Trophoblast cell (in vitro differentiated cells and primary cell): Measurements from ENCODE around the gene HPSE2.

Experiments
- DNase-seq, 2 donors: peaks; one replicate each; pipeline ENCODE4 v3.0.0-alpha.2; 2016
- H2AFZ ChIP-seq: 2 replicates; pipeline ENCODE4 v1.6.1; 2013; ENCODE audit warnings: low read length, moderate library complexity, mild to moderate bottlenecking; ENCODE audit not compliant: insufficient read depth, poor library complexity
- H2AK5ac ChIP-seq: 2 replicates; pipeline ENCODE4 v1.6.1; 2013; ENCODE audit warnings: mild to moderate bottlenecking, low read length
- H2BK120ac ChIP-seq: 2 replicates; pipeline ENCODE4 v1.6.1; 2013; ENCODE audit warnings: low read length, mild to moderate bottlenecking, moderate library complexity; ENCODE audit not compliant: insufficient read depth, poor library complexity
- H2BK12ac ChIP-seq: 2 replicates; pipeline ENCODE4 v1.6.1; 2013; ENCODE audit warnings: mild to moderate bottlenecking, low read length, moderate library complexity
- H2BK5ac ChIP-seq: 2 replicates; pipeline ENCODE4 v1.6.1; 2013; ENCODE audit warnings: low read length, low read depth, moderate library complexity, mild to moderate bottlenecking; ENCODE audit not compliant: poor library complexity
- H3K14ac ChIP-seq: 2 replicates; pipeline ENCODE4 v1.6.1; 2013; ENCODE audit warnings: mild to moderate bottlenecking, low read length
- H3K18ac ChIP-seq: 2 replicates; pipeline ENCODE4 v1.6.1; 2013; ENCODE audit warnings: mild to moderate bottlenecking, low read length
- H3K23ac ChIP-seq: 2 replicates; pipeline ENCODE4 v1.6.1; 2013; ENCODE audit warnings: low read length
- H3K27ac ChIP-seq: 2 replicates; pipeline ENCODE4 v1.5.1; 2013; ENCODE audit warnings: low read depth, mild to moderate bottlenecking, inconsistent platforms, low read length, moderate library complexity
- H3K27me3 ChIP-seq: 2 replicates; pipeline ENCODE4 v1.6.1; 2013; ENCODE audit warnings: inconsistent platforms, mild to moderate bottlenecking, low read length, moderate library complexity; ENCODE audit not compliant: insufficient read depth
- H3K36me3 ChIP-seq, 2 experiments: 1 replicate in 1 of 2; 2 replicates in 1 of 2; pipeline ENCODE4 v1.6.1; 2013; ENCODE audit warnings: low read length in 2 of 2, mild to moderate bottlenecking in 2 of 2, moderate library complexity in 1 of 2; ENCODE audit not compliant: insufficient read depth in 2 of 2, control insufficient read depth in 1 of 2
- H3K4ac ChIP-seq: 2 replicates; pipeline ENCODE4 v1.6.1; 2013; ENCODE audit warnings: low read depth, mild to moderate bottlenecking, low read length, moderate library complexity
- H3K4me1 ChIP-seq, 2 experiments: 1 replicate in 1 of 2; 2 replicates in 1 of 2; pipeline ENCODE4 v1.6.1; 2013; ENCODE audit warnings: low read length in 2 of 2, mild to moderate bottlenecking in 2 of 2, moderate library complexity in 1 of 2; ENCODE audit not compliant: insufficient read depth in 2 of 2, control insufficient read depth in 1 of 2
- H3K4me2 ChIP-seq: 2 replicates; pipeline ENCODE4 v1.6.1; 2013; ENCODE audit warnings: inconsistent platforms, mild to moderate bottlenecking, low read length, moderate library complexity
- H3K4me3 ChIP-seq: 2 replicates; pipeline ENCODE4 v1.5.1; 2013; ENCODE audit warnings: mild to moderate bottlenecking, low read depth, low read length, inconsistent platforms
- H3K79me1 ChIP-seq: one replicate; pipeline ENCODE4 v1.6.1; 2013; ENCODE audit warnings: low read length
- H3K79me2 ChIP-seq: 2 replicates; pipeline ENCODE4 v1.6.1; 2013; ENCODE audit warnings: low read length, mild to moderate bottlenecking; ENCODE audit not compliant: control insufficient read depth, insufficient read depth, poor library complexity
- H3K9ac ChIP-seq: 2 replicates; pipeline ENCODE4 v1.6.1; 2013; ENCODE audit warnings: mild to moderate bottlenecking, low read length
- H3K9me3 ChIP-seq: 2 replicates; pipeline ENCODE4 v1.6.1; 2013; ENCODE audit warnings: low read depth, mild to moderate bottlenecking, control low read depth, inconsistent platforms, low read length; ENCODE audit not compliant: insufficient read depth
- H4K12ac ChIP-seq: 2 replicates; pipeline ENCODE4 v1.6.1; 2013; ENCODE audit warnings: low read depth, mild to moderate bottlenecking, low read length, moderate library complexity
- H4K8ac ChIP-seq: 2 replicates; pipeline ENCODE4 v1.6.1; 2013; ENCODE audit warnings: low read depth, mild to moderate bottlenecking, low read length, moderate library complexity
- H4K91ac ChIP-seq: one replicate; pipeline ENCODE4 v1.6.1; 2013; ENCODE audit warnings: low read depth, mild to moderate bottlenecking, low read length, moderate library complexity
- WGBS: extraction: QIAGEN DNeasy Blood & Tissue Kit; methylation state at CpG from one replicate; pipeline ENCODE4 v1.1.7; 2013; ENCODE audit warnings: missing lambda C conversion rate; ENCODE audit not compliant: insufficient read length, insufficient coverage; ENCODE audit errors: extremely low coverage; 5-methylcytosine and 5-hydroxymethylcytosine counted together

Gene HPSE2

GRCh38 chr10:98917828-98918227 lies 317.8 kb downstream of the HPSE2 start:
- Histone ChIP-seq H2BK12ac (no peak overlapping the region), H3K9me3 (no peaks in the 10 kb centered on the region), H3K79me1 (no peaks in the 10 kb centered on the region), H3K27me3 (no peaks in the 10 kb centered on the region), H4K8ac (no peak overlapping the region), H4K91ac (no peak overlapping the region), H3K9ac (no peak overlapping the region), H3K79me2 (no peaks in the 10 kb centered on the region), H2BK5ac (no peak overlapping the region), H3K4me3 (no peak overlapping the region), H3K4me1 (no peaks in the 10 kb centered on the region), H3K23ac (no peak overlapping the region), H3K14ac (no peak overlapping the region), H2AK5ac (no peak overlapping the region), H4K12ac (no peak overlapping the region), H3K4me2 (no peak overlapping the region), H2AFZ (no peak overlapping the region), H2BK120ac (no peak overlapping the region), H3K4ac (no peak overlapping the region), H3K27ac (no peak overlapping the region), H3K36me3 (no peaks in the 10 kb centered on the region), H3K18ac (no peak overlapping the region)
- no peak for DNase-seq
- no CpG with 5 or more reads among the region's 2 CpGs for WGBS

- Histone ChIP-seq H3K9me3 (no peaks in the 10 kb centered on the region), H2BK12ac (no peak overlapping the region), H3K18ac (no peak overlapping the region), H2BK5ac (no peak overlapping the region), H3K27ac (no peak overlapping the region), H3K36me3 (no peaks in the 10 kb centered on the region), H4K8ac (no peak overlapping the region), H3K4me3 (no peak overlapping the region), H3K27me3 (no peaks in the 10 kb centered on the region), H3K4me1 (no peaks in the 10 kb centered on the region), H3K4ac (no peak overlapping the region), H3K9ac (no peak overlapping the region), H3K23ac (no peak overlapping the region), H3K79me2 (no peaks in the 10 kb centered on the region), H2AFZ (no peak overlapping the region), H3K79me1 (no peaks in the 10 kb centered on the region), H2AK5ac (no peak overlapping the region), H4K12ac (no peak overlapping the region), H2BK120ac (no peak overlapping the region), H3K4me2 (no peak overlapping the region), H4K91ac (no peak overlapping the region), H3K14ac (no peak overlapping the region)
- WGBS = no CpG with 5 or more reads among the region's 1 CpG
- no peak for DNase-seq
Observed at GRCh38 chr10:98916526-98917125, 319.0 kb downstream of the HPSE2 start.

GRCh38 chr10:98915911-98916310 lies 319.7 kb downstream of the HPSE2 start:
- no peak overlapping the region for H2AFZ ChIP-seq
- H2BK12ac ChIP-seq = no peak overlapping the region
- no peak overlapping the region for H4K12ac ChIP-seq
- H3K4ac ChIP-seq = no peak overlapping the region
- no peak overlapping the region for H2BK5ac ChIP-seq
- H3K4me3 ChIP-seq = no peak overlapping the region
- no peak overlapping the region for H4K8ac ChIP-seq
- H3K27me3 ChIP-seq = no peaks in the 10 kb centered on the region
- H3K9ac ChIP-seq = no peak overlapping the region
- no peaks in the 10 kb centered on the region for H3K36me3 ChIP-seq
- no peaks in the 10 kb centered on the region for H3K79me1 ChIP-seq
- H2AK5ac ChIP-seq = no peak overlapping the region
- H2BK120ac ChIP-seq = no peak overlapping the region
- H3K4me2 ChIP-seq = no peak overlapping the region
- H3K27ac ChIP-seq = no peak overlapping the region
- no peaks in the 10 kb centered on the region for H3K9me3 ChIP-seq
- H3K23ac ChIP-seq = no peak overlapping the region
- no peaks in the 10 kb centered on the region for H3K79me2 ChIP-seq
- H3K4me1 ChIP-seq = no peaks in the 10 kb centered on the region
- H3K14ac ChIP-seq = no peak overlapping the region
- H3K18ac ChIP-seq = no peak overlapping the region
- no CpG with 5 or more reads among the region's 1 CpG for WGBS
- no peak overlapping the region for H4K91ac ChIP-seq
- no peak for DNase-seq

GRCh38 chr10:98910546-98910945 lies 325.1 kb downstream of the HPSE2 start:
- WGBS = no CpG with 5 or more reads among the region's 3 CpGs
- H3K4me3 ChIP-seq = no peak overlapping the region
- H3K27ac ChIP-seq = no peak overlapping the region
- no peak for DNase-seq
- H3K18ac ChIP-seq = no peak overlapping the region
- no peaks in the 10 kb centered on the region for H3K4me1 ChIP-seq
- no peak overlapping the region for H4K91ac ChIP-seq
- H2BK12ac ChIP-seq = no peak overlapping the region
- no peak overlapping the region for H3K23ac ChIP-seq
- H4K8ac ChIP-seq = no peak overlapping the region
- H3K9ac ChIP-seq = no peak overlapping the region
- no peaks in the 10 kb centered on the region for H3K27me3 ChIP-seq
- H3K79me1 ChIP-seq = no peaks in the 10 kb centered on the region
- H2BK5ac ChIP-seq = no peak overlapping the region
- no peaks in the 10 kb centered on the region for H3K79me2 ChIP-seq
- no peak overlapping the region for H2BK120ac ChIP-seq
- no peak overlapping the region for H2AFZ ChIP-seq
- no peak overlapping the region for H4K12ac ChIP-seq
- H3K14ac ChIP-seq = no peak overlapping the region
- no peaks in the 10 kb centered on the region for H3K9me3 ChIP-seq
- H2AK5ac ChIP-seq = no peak overlapping the region
- no peak overlapping the region for H3K4me2 ChIP-seq
- no peak overlapping the region for H3K4ac ChIP-seq
- no peaks in the 10 kb centered on the region for H3K36me3 ChIP-seq
